Islet precursor cell (in vitro differentiated cells): ENCODE data around the gene AAGAB.
"Not testable (repeated sequence)": the region's sequence is repeated elsewhere in the genome, so short reads cannot be mapped to it uniquely, and the experiment has no call there.

Experiments used
- DNase-seq: peaks from one replicate; pipeline ENCODE4 v3.0.0-alpha.2; 2018

AAGAB gene

GRCh38 chr15:67253101-67253500, 1.4 kb downstream of the AAGAB start:
- no peak for DNase-seq

- DNase-seq = no peak
These were observed 3.1 kb downstream of the AAGAB start for GRCh38 chr15:67251318-67251717.

- DNase-seq = no peak
These were observed 4.6 kb downstream of the AAGAB start for GRCh38 chr15:67249830-67250229.

GRCh38 chr15:67248011-67248505, 6.4 kb downstream of the AAGAB start:
- DNase-seq = no peak

- DNase-seq = not testable (repeated sequence)
These were observed 7.9 kb downstream of the AAGAB start for GRCh38 chr15:67246606-67247005.

- DNase-seq = no peak
These were observed 9.4 kb downstream of the AAGAB start for GRCh38 chr15:67244971-67245478.

GRCh38 chr15:67242708-67243111, 11.8 kb downstream of the AAGAB start:
- DNase-seq = no peak

- DNase-seq = peak; percentile 56
These were observed 13.2 kb downstream of the AAGAB start for GRCh38 chr15:67241132-67241855.

GRCh38 chr15:67240235-67241131, 14.0 kb downstream of the AAGAB start:
- no peak for DNase-seq

- DNase-seq = no peak
These were observed 21.9 kb downstream of the AAGAB start for GRCh38 chr15:67232591-67232990.

GRCh38 chr15:67230504-67230903, 24.0 kb downstream of the AAGAB start:
- DNase-seq = no peak

GRCh38 chr15:67228286-67228685, 26.2 kb downstream of the AAGAB start:
- no peak for DNase-seq

- no peak for DNase-seq
These were observed 26.6 kb downstream of the AAGAB start for GRCh38 chr15:67227846-67228245.

- no peak for DNase-seq
These were observed 27.0 kb downstream of the AAGAB start for GRCh38 chr15:67227431-67227830.

- no peak for DNase-seq
These were observed 29.1 kb downstream of the AAGAB start for GRCh38 chr15:67225336-67225735.

GRCh38 chr15:67224889-67225288, 29.6 kb downstream of the AAGAB start:
- no peak for DNase-seq

- no peak for DNase-seq
These were observed 35.2 kb downstream of the AAGAB start for GRCh38 chr15:67219288-67219687.

GRCh38 chr15:67218428-67218827, 36.0 kb downstream of the AAGAB start:
- no peak for DNase-seq

GRCh38 chr15:67216859-67217258, 37.6 kb downstream of the AAGAB start:
- no peak for DNase-seq

GRCh38 chr15:67215102-67215501, 39.4 kb downstream of the AAGAB start:
- DNase-seq = no peak

GRCh38 chr15:67212684-67213367, 41.6 kb downstream of the AAGAB start:
- DNase-seq = no peak

GRCh38 chr15:67210555-67211168, 43.8 kb downstream of the AAGAB start:
- no peak for DNase-seq

GRCh38 chr15:67208396-67208795, 46.1 kb downstream of the AAGAB start:
- DNase-seq = no peak
